ENCODE data around the gene KLF6. TPM values are rescaled to one million over a fixed set of nuclear protein-coding genes. Genes with fewer than 3 reads are reported as not detected.

KLF6 gene
- total RNA-seq, 1 experiment from 2014 or later = 3.9 TPM

DNA sequence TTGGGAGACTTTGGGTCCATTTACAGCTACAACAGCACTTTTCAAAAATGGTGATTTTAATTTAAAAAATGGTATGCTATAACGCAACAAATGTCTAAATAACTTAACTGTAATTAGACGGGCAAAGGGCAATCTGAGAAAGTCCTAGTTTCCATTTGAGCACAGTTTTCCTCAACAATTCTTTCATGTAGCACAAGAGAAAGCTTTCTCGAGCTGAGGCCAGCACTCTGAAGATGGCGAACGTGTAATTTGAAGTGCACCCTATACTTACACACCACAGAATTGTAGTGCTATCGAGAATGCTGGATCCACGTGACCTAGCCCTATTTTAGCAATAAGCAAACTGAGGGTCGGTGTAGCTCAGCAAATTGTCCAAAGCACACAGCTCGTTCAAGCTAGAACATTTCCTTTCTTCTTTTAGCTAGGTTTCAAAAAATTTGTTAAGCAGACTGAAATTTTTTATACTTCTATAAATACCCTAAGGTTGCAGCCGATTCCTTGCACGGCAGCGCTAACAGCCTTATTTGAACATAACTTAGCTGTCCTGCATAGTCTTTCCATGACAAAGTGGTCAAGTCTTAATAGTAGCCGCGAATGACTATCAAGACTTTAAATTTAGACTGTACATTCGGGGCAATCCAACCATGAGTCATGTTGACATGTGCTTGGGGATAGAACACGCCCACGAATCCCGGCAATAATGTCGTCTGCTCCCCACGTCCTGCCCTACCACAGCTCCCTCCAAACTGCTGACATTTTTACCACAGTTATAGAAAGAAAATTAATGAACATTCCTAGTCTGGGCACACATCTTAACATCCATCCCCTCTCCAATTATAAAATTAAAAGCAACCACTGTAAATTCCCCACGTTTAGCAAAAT lies 10.0 kb downstream of the KLF6 start:
- DNase-seq (ENCODE audit: low spot score) = peak; percentile 50

DNA sequence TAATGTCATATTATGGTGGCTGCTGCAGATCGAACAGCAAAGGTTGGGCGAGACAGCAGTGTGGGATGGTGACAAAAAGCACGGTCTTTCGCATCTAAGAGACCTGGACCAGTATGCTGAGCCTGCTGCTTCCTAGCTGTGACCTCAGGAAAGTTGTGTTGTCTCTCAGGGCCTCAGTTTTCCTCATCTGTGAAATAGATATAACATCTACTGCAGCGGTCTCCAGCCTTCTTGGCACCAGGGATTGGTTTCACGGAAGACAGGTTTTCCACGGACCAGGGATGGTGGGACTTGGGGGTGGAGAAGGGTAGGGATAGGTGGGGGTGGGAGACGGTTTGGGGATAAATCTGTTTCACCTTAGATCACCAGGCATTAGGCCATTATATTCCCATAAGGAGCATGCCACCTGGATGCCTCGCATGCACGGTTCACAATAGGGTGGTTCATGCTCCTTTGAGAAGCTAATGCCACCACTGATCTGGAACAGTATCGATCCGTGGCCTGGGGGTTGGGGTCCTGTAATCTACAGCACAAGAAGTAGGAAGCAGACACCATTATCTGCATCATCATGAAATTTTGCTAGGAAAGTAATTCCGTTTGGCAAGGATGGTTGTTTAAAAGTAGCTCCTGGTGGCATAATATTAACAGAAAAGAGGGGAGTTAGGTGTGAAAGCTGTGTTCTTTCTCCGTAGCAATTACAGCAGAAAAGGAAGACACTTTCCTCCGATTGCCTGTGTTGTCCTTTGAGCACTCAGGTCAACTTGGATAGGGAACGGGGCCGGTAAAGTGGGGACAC lies 10.8 kb downstream of the KLF6 start:
- no peak for DNase-seq (ENCODE audit: low spot score)

DNA sequence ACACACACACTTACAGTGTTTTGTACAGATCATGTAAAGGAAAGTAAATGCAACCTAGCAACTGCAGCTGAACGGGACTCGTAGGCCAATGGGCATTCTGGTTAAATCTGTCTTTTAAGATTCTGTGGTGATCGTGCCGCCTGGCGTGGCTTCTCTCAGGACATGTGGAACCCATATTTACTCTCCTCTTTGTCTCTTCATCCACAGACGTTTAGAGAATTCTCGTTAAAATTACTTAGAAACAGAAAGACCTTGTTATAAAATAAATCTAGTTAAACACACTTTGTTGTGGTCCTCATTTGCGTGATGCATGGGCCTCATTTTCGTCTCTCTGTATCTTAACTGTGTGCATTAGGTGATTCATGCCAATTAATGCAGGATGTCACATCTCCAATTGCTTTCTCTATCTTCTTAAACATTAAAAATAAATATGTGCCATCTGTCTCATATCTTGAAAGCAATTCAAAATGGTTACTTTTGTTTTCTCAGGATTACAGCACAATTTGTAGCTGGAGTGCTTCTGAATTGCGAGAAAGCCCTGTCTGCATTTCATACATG lies 11.5 kb downstream of the KLF6 start:
- no peak for DNase-seq (ENCODE audit: low spot score)

DNA sequence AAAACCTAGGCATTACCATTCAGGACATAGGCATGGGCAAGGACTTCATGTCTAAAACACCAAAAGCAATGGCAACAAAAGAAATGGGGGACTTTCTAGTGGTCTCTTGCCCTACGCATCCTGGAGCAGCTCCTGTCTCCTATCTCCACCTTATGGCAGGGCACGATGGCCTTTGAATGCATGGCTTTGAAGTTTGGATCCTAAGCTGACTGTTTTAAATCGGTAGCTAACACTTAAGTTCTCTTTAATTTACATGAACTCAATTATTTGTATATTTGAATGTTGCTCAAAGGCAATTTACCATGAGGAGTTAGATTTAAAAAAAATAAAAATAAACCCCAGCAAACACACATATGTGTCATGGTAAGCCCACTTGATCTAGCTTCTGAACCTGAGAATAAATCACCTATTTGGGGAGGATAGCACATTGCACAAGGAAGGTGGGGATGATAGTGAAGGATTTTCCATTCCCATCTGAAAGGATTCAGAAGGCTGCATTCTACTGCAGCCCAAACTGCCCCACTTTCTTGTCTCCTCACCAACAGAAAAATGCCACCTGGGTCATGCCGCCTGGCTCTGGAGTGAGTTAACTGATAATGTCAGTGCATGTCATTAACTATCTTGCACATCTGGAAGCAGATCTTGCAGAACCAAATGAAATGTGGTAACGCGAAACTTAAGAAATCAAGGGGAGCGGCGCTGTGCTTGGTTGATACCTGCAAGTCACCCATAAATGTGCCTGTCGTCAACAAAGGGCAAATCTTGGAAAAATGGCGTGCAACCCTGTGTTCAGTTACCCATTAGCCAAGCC lies 12.4 kb downstream of the KLF6 start:
- no peak for DNase-seq (ENCODE audit: low spot score)

DNA sequence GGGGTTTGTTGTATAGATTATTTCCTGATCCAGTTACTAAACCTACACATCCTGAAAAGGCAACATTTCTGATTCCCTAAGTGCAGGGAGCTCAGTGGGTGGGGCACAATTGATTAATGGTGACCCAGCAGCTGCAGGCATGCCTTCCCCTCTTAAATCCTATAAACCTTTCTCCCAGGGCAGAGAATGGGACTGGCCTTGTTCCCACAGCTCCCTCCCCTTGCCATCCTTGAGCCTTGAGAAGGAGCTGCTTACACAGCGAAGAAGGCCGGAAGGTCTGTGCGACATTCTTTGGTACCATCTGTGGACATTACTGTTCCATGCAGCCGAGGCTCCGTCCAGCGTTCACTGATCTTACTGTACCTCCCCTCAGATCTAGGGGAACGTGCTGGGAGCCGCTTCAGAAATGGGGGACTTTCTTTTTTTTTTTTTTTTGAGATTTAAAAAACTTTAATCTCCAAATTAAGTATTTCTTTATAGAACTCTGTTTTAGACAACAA lies 14.3 kb downstream of the KLF6 start:
- no peak for DNase-seq (ENCODE audit: low spot score)

DNA sequence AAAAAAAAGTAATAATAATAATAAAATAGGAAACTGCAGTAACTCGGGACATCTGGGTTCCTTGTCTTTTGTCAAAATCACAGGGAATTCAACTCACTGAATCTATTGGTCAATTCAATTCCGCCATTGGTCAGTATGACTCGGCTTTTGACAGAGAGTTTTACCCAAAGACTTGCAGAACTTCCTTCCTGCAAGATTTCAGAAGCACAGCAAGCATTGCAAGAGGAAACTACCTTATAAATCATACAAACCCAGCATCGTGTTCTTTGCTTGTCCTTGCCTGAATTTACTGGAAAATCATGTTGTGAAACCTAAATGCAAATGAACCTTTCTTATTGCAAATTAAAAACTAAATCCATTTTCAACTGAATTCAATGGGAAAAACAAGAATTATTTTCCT lies 15.5 kb downstream of the KLF6 start:
- DNase-seq (ENCODE audit: low spot score) = no peak

DNA sequence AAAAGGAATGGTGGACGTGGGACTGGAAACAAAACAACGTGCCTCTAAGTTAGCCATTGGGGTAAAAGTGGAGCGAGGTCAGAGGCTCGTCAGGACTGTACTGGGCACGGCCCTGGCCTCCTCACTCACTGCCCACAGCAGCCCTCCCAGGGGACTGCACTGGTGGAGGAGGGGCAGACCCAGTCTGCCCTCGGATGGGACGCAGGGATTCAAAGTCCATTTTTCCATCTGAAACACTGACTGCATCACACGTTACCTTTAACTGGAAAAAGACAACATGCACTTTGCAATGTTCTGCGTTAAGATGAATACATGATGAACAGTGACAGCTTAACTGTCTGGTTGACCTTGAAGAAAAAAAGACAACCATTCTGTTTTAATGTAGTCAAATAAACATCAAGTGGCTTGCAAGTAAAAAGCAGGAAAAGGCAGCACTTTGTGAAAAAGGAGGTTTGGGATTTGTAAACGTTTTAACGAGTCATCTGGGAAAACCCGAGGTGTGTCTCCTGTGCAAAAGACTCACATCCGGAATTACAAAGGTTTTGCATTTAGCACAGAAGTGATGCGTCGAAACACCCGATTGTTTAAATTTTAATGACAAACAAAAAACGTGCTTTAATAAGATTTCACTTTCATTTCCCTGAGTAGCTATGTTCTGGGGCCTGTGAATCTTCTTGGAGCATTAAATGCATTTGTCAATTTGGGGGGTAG lies 18.8 kb downstream of the KLF6 start:
- no peak for DNase-seq (ENCODE audit: low spot score)

DNA sequence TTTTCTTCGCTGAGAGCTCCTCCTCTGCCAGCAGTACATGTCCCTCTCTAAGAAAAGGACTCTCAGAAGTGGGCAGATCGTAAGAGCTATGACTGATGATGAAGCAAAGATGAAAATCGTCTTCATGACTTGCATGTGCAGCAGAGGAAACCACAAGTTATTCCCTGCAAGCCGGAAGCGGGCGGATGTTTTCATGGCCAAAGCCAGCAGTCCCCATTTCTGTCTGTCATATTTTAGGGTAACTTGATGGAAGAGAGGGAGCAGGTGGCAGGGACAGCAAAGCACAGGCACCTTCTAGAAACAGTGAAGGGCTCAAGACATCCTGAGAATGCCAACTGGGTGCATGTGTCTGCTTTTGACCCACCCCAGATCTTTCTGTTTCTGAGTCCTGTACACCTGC lies 19.9 kb downstream of the KLF6 start:
- DNase-seq (ENCODE audit: low spot score) = no peak

DNA sequence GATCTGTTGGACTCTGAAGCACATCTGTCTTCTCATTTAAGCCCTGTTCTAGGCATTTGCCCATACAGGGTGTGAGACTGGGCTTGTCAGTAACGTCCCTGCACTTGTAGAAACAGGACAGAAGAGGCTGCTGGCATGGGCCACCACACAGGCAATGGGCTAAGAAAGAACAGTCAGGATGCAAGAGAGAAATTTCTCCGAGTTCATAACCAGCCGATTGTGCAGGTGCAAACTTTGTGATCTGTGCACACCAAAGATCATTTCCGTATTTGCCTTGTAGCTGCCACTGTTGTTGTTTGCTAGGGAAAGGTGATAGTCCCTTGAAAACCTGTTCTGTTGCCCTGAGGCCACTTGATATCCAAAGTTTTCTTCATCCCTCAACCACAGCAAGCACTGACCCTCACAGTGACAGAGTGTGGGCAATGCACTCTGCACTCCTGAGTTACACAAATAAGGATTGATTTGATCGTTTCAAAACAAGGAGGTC lies 20.3 kb downstream of the KLF6 start:
- no peak for DNase-seq (ENCODE audit: low spot score)

DNA sequence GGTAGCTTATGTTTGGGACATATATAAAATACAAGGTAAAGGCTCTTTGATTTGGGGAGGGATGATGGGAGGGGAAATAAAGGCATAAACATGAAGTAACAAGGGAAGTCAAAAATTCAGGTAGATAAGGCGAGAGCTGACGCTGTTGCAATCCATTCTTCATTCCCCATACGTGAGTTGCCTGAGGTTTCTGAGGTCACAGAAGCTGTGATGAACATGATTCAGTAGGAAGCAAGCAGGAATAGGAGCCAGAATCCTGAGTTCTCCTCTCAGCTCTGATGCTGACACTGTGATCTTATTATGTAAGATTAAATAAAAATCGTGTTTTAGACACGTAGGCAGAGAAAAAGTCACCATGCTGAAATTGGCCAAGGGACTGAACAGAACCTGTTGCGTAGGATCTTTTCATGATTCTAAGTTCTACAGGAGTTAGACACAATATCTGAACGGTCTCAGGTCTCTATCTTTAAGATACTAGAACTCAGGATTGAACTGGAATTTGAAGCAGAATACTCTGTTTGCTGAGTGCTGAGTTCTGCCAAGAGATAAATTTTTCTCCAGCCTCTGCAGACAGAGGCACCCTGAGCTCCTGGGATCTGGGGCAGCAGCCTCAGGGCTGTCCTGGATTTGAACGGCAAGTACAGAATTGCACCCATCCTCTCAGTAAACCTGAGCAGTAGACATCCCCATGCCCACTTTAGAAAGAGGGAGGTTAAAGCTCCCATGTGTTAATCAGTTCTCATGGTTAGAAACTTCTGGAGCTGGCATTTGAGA lies 21.0 kb downstream of the KLF6 start:
- no peak for DNase-seq (ENCODE audit: low spot score)

DNA sequence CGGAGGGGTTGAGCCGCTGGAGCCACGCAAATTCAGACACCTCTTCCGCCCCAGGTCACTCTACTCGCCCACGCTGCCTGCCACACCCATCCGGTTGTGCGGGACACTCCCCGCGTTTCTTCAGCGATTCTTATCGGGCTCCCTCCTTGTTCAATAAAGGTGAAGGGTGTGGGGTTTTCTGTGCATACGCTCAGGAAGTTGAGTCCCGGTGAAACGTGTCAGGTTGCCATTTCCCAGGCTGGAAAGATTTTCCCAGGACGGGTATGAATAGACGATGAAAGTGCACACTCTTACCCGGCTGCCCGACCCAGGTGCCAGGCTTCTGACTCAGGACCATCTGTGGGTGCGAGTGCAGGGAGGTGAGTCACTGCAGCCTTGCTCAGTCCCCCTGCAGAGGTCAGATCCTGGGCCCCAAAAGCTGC lies 22.0 kb downstream of the KLF6 start:
- no peak for DNase-seq (ENCODE audit: low spot score)

DNA sequence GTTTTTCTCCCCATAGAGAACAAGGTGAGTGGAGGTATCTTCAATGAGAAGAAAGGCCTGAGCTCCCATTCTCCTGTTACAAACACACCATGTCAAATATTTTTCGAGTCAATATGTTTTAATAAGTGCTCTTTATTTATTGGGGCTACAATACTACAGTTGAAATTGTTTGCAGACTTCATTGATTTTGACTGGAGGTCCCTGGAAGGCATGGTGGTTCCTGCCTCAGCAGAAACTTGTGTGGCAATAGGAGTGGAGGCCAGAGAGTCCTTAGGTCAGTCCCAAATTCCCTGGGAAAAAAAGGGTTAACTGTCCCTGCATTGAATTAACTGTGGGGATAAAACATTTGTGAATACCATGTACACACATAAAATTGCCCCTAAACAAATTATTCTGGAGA lies 22.7 kb downstream of the KLF6 start:
- no peak for DNase-seq (ENCODE audit: low spot score)

DNA sequence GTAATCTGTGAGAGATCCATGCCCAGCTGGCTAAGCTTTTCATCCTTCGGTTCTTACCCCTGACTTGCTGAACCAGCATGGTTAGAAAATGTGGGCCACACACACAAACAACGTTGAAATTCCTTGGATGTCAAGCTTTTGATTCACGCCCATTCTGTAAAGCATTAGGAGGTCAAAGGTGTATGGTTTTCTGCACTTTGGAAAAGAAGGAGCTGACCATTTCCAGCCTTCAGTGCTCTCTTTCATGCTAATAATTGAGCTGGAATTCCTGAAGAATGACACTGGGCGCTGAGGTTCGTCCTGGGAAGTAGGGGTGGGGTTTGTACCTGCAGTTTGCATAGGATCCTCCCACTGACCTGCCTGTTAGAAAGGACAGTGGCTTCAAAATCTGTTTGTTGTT lies 23.1 kb downstream of the KLF6 start:
- DNase-seq (ENCODE audit: low spot score) = no peak

DNA sequence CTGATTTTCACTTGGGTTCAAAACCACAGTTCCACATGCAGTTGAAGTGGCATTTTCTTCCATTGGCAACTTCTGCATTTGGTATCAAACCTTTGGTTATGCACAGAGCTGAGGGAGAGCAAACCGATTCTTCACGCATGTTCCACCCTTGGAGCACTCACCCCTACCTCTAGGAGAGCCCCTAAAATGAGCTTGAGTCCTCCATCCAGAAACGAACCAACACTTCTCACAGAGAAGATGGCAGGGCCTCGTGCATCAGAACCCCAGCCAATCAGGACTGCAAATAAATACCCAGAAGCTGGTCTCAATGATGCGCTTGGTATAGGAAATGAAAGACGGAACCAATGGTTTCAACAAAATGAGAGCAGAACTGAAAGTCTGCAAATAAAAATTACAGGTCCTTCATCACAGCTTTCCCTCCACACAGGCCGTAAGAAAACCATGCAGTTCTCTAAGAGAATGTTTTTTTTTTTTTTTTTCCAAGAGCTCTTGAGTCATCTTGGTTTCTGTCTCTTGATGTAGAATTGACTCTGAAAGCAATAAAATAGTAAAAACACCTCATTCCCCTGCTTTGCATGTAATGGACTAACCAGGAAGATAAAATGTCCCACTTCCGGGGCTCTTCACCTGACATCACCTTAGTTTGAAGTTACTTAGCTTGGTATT lies 23.9 kb downstream of the KLF6 start:
- DNase-seq (ENCODE audit: low spot score) = no peak

DNA sequence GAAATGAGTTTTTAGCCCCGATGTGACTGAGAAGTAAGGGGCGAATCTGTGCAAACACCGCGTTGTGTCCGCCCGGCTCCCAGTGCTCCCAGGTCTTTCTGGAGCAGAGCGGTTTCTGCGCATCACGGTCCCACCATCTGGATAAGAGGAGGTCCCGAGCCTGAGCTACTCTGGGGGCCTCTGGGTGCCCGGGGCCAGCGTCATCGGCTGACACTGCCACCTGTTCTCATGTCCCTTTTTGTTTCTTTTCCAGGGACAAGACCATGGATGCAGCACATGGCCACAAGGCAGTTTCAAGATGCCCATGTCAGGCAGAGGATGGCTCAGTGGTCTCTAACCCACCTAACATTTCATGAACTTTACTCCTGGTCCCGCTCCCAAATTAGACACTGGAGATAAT lies 24.9 kb downstream of the KLF6 start:
- no peak for DNase-seq (ENCODE audit: low spot score)

DNA sequence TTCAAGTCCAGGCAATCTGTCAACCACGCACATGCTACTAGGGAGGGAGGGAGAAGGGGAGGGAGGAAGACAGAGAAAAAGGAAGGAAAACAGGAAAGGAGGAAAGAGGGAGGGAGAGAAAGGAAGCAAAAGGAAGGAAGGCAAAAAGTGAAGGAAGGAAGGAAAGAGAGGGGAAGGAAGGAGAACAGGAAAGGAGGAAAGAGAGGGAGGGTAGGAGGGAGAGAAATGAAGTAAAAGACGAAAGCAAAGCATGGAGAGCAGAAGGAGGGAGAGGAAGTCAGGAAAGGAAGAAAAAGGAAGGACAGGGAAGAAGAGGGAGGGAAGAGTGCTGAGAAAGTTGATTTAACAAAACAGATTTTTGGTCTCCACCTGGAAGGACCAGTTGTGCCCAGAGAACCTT lies 25.6 kb downstream of the KLF6 start:
- DNase-seq (ENCODE audit: low spot score) = no peak

DNA sequence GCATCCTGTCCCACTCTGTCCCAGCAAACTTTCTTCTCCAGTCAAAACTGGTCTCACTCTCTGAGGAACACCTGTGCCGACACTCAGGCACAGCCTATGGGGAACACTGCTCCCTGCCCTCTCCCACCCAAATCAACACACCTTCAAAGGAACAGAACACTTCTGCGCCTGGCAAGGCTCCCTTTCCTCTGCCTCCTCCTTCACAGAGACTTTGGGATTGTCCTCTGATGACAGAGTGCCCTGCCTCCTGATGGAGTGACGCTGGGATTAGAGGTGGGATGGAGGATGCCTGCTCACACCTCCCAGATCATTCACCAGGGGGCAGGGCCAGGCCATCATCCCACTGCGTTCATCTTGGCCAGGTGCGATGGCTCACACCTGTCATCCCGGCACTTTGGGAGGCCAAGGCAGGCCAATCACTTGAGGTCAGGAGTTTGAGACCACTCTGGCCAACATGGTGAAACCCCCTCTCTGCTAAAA lies 26.5 kb downstream of the KLF6 start:
- no peak for DNase-seq (ENCODE audit: low spot score)

DNA sequence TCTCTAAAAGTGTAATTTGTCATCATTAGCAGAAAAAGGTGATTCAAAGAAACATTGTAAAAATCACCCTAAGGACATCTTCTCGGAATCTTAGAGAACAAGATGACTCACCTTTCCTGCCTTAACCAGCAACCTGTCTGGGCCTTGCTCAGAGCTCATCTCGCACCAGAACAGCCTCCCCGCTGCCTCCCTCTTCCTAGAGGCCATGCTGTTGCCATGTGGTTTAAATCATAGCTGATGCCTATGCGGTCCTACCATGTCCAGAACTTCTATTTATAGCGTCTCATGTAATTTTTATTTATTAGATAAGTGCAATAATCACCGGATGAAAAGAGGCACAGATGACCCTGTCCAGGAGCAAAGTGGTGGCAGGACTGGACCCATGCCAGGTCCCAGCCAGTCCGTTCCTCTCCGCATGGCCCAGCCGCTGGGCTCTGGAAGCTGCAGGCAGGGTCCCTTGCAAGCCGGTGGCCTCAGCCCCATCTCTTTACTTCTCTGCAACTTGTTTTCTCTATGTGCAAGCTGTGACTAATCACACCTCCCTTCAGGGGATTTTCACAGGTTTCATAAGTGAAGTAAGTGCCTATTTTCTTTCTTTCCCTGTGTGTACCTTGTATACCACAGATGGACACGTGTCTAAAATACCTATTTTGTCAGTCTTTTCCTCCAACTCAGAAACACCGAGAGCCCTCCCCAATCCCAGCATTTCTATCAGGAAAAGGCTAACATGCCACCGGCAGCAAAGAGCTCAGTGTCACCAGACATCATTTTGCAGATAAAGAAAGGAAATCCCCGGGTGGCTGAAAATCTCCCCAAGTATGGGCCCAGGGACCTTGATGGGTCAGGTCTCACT lies 27.1 kb downstream of the KLF6 start:
- no peak for DNase-seq (ENCODE audit: low spot score)
